HepG2 (cell line): ENCODE data around the gene SRCAP. TPM values are rescaled to one million over a fixed set of nuclear protein-coding genes. Genes with fewer than 3 reads are reported as not detected.

ENCODE experiments used
- ATAC-seq: fragments of 200-7000 bp; cut with Tn5 transposase; 3 replicates; pipeline ENCODE4 v1.9.1; 2020; ENCODE audit warnings: mild to moderate bottlenecking, moderate library complexity
- BruUV-seq: library from RNA; stranded (reverse); fragments of 400-500 nt; replicated peaks from 2 replicates; lab custom pipeline; 2021; lab: Mats Ljungman, UMichigan
- CTCF ChIA-PET: fragments of 300-600 bp; formaldehyde crosslinking; extraction: SDS; loops from one replicate; lab custom pipeline; 2021; ENCODE audit warnings: low total read pairs, inconsistent platforms, low intra/inter-chr PET ratio; lab: Yijun Ruan, JAX
- POLR2A ChIA-PET: fragments of 350-600 bp; sonication (Branson Sonifier 250); formaldehyde crosslinking; loops from one replicate; lab custom pipeline; 2020; ENCODE audit warnings: antibody characterized with exemption, inconsistent platforms; lab: Yijun Ruan, JAX
- DNase-seq: peaks from one replicate; pipeline ENCODE4 v3.0.0-alpha.2; 2015; ENCODE audit warnings: low spot score
- FAIRE-seq: peaks from 3 replicates; lab custom pipeline; 2011; peaks lifted over from hg19 to GRCh38; lab: Jason Lieb, UNC
- H2AFZ ChIP-seq: one replicate; pipeline ENCODE4 v1.6.1; 2011; ENCODE audit warnings: low read length, inconsistent platforms
- H3K27ac ChIP-seq: fragments of 300-600 bp; 3 replicates; pipeline ENCODE4 v1.8.0; 2011; ENCODE audit warnings: mixed run types, mild to moderate bottlenecking, mixed read lengths, low read length, inconsistent platforms; ENCODE audit not compliant: insufficient read depth; ENCODE audit errors: extremely low read length
- H3K27me3 ChIP-seq, 2 experiments: fragments of 200-600 bp in 1 of 2; 2 replicates in 1 of 2; 3 replicates in 1 of 2; pipeline versions ENCODE4 v1.6.0 to v1.8.0; 2011; ENCODE audit warnings: low read length in 2 of 2, mild to moderate bottlenecking in 2 of 2, moderate library complexity in 2 of 2, inconsistent platforms in 1 of 2; ENCODE audit not compliant: insufficient read depth in 2 of 2, control insufficient read depth in 1 of 2
- H3K36me3 ChIP-seq, 2 experiments: fragments of 200-600 bp in 1 of 2; replicated peaks in 1 of 2; 2 replicates in 1 of 2; 3 replicates in 1 of 2; pipeline versions ENCODE4 v1.5.1 to v1.8.0; 2011; ENCODE audit warnings: low read length in 2 of 2, inconsistent platforms in 1 of 2; ENCODE audit not compliant: insufficient read depth in 2 of 2, control insufficient read depth in 1 of 2
- H3K4me1 ChIP-seq: 2 replicates; pipeline ENCODE4 v1.5.1; 2012; ENCODE audit warnings: low read length, inconsistent platforms; ENCODE audit not compliant: insufficient read depth
- H3K4me2 ChIP-seq: 2 replicates; pipeline ENCODE4 v1.6.0; 2011; ENCODE audit warnings: low read depth, low read length, inconsistent platforms
- H3K4me3 ChIP-seq, 3 experiments: fragments of 200-600 bp in 1 of 3; sonication (generic), shearing (Covaris generic) in 1 of 3; replicated peaks in 1 of 3; 2 replicates each; pipeline ENCODE4 v1.5.1; 2011 to 2016; ENCODE audit warnings: low read length in 3 of 3, inconsistent platforms in 2 of 3, low read depth in 2 of 3, mild to moderate bottlenecking in 2 of 3, control low read depth in 1 of 3, mixed read lengths in 1 of 3; ENCODE audit not compliant: insufficient read depth in 1 of 3
- H3K79me2 ChIP-seq: one replicate; pipeline ENCODE4 v1.6.1; 2011; ENCODE audit warnings: low read length, inconsistent platforms; ENCODE audit not compliant: insufficient read depth
- H3K9ac ChIP-seq: 2 replicates; pipeline ENCODE4 v1.6.0; 2011; ENCODE audit warnings: mild to moderate bottlenecking, low read depth, low read length, inconsistent platforms; ENCODE audit not compliant: insufficient read depth
- H3K9me3 ChIP-seq: 2 replicates; pipeline ENCODE4 v1.5.1; 2012; ENCODE audit warnings: mild to moderate bottlenecking, low read length
- H4K20me1 ChIP-seq: 2 replicates; pipeline ENCODE4 v1.6.0; 2011; ENCODE audit warnings: inconsistent platforms, mild to moderate bottlenecking, low read length, moderate library complexity; ENCODE audit not compliant: insufficient read depth
- ATF1 ChIP-seq: IDR thresholded peaks from 2 replicates; pipeline ENCODE4 v1.6.1; 2016; ENCODE audit warnings: mild to moderate bottlenecking, control low read depth
- ATF4 ChIP-seq, 2 experiments: fragments of 450-650 bp in 1 of 2; sonication (generic) in 1 of 2; formaldehyde crosslinking; IDR thresholded peaks; 2 replicates each; pipeline versions ENCODE4 v1.5.0 to v1.8.0; 2020 to 2022; ENCODE audit warnings: mild to moderate bottlenecking in 1 of 2, missing genetic modification reagents in 1 of 2
- FOXM1 ChIP-seq: sonication (generic); formaldehyde crosslinking; IDR thresholded peaks from 2 replicates; pipeline ENCODE4 v1.5.0; 2020; ENCODE audit warnings: missing genetic modification reagents
- HIVEP1 ChIP-seq: sonication (generic); formaldehyde crosslinking; IDR thresholded peaks from 2 replicates; pipeline ENCODE4 v1.4.0; 2020; ENCODE audit warnings: mild to moderate bottlenecking, missing genetic modification reagents
- HOXD1 ChIP-seq: sonication (generic); formaldehyde crosslinking; IDR thresholded peaks from 2 replicates; pipeline ENCODE4 v1.5.0; 2020; ENCODE audit warnings: missing genetic modification reagents
- KAT7 ChIP-seq: IDR thresholded peaks from 2 replicates; pipeline ENCODE4 v1.6.1; 2018; ENCODE audit warnings: borderline replicate concordance, missing compliant biosample characterization
- NR1H2 ChIP-seq: sonication (generic); formaldehyde crosslinking; IDR thresholded peaks from 2 replicates; pipeline ENCODE4 v1.8.1; 2022; ENCODE audit warnings: low read depth, missing genetic modification reagents, borderline replicate concordance
- POLR2G ChIP-seq: fragments of 200-400 bp; formaldehyde crosslinking; IDR thresholded peaks from 2 replicates; pipeline ENCODE4 v1.6.1; 2018; ENCODE audit warnings: mild to moderate bottlenecking, low read depth, low read length, moderate library complexity
- RBM22 ChIP-seq: fragments of 200-400 bp; formaldehyde crosslinking; optimal IDR thresholded peaks from 2 replicates; pipeline ENCODE3; 2017; ENCODE audit warnings: mild to moderate bottlenecking, low read length, moderate library complexity
- RELA ChIP-seq: sonication (generic); formaldehyde crosslinking; IDR thresholded peaks from 2 replicates; pipeline ENCODE4 v1.4.0; 2020; ENCODE audit warnings: missing genetic modification reagents
- SCMH1 ChIP-seq: sonication (generic); formaldehyde crosslinking; IDR thresholded peaks from 2 replicates; pipeline ENCODE4 v1.9.0; 2021; ENCODE audit warnings: missing genetic modification reagents, mild to moderate bottlenecking, borderline replicate concordance
- TBX2 ChIP-seq: sonication (generic); formaldehyde crosslinking; IDR thresholded peaks from 2 replicates; pipeline ENCODE4 v1.5.0; 2020; ENCODE audit warnings: missing genetic modification reagents, mild to moderate bottlenecking, borderline replicate concordance
- ZC3H13 ChIP-seq: sonication (generic); formaldehyde crosslinking; IDR thresholded peaks from 2 replicates; pipeline ENCODE4 v1.8.1; 2023; ENCODE audit warnings: mild to moderate bottlenecking, missing genetic modification reagents, moderate library complexity
- ZFX ChIP-seq: sonication (generic); formaldehyde crosslinking; IDR thresholded peaks from 2 replicates; pipeline ENCODE4 v1.4.0; 2020; ENCODE audit warnings: mild to moderate bottlenecking, low read depth, missing genetic modification reagents, moderate library complexity
- ZFYVE20 ChIP-seq: sonication (generic); formaldehyde crosslinking; IDR thresholded peaks from 2 replicates; pipeline ENCODE4 v1.8.0; 2023; ENCODE audit warnings: low read depth, mild to moderate bottlenecking, moderate library complexity, missing genetic modification reagents, borderline replicate concordance
- ZMYM3 ChIP-seq: sonication (generic); formaldehyde crosslinking; IDR thresholded peaks from 2 replicates; pipeline ENCODE4 v1.5.1; 2020; ENCODE audit warnings: mild to moderate bottlenecking, missing genetic modification reagents
- ZNF460 ChIP-seq: sonication (generic); formaldehyde crosslinking; IDR thresholded peaks from 2 replicates; pipeline ENCODE4 v1.5.1; 2020; ENCODE audit warnings: missing genetic modification reagents, mild to moderate bottlenecking, borderline replicate concordance
- ZNF501 ChIP-seq: sonication (generic); formaldehyde crosslinking; IDR thresholded peaks from 2 replicates; pipeline ENCODE4 v1.5.1; 2020; ENCODE audit warnings: mild to moderate bottlenecking, moderate library complexity, missing genetic modification reagents
- ZNF746 ChIP-seq: sonication (generic); formaldehyde crosslinking; IDR thresholded peaks from 2 replicates; pipeline ENCODE4 v1.8.0; 2022; ENCODE audit warnings: mild to moderate bottlenecking, missing genetic modification reagents
- ZNF883 ChIP-seq: sonication (generic); formaldehyde crosslinking; IDR thresholded peaks from 2 replicates; pipeline ENCODE4 v1.5.1; 2020; ENCODE audit warnings: mild to moderate bottlenecking, missing genetic modification reagents; ENCODE audit errors: not compliant biosample characterization
- WGBS: methylation state at CpG from one replicate; pipeline ENCODE4 v1.1.6; 2017; ENCODE audit warnings: low lambda C conversion rate; 5-methylcytosine and 5-hydroxymethylcytosine counted together
- in situ Hi-C: cut with HindIII; loops from 2 replicates; pipeline ENCODE4 v1.10.0; 2017; ENCODE audit warnings: low pct_unique_long_range_greater_than_20kb; ENCODE audit not compliant: extremely low pct_ligation_motif_present
- intact Hi-C: fragments of 100-400 bp; cut with micrococcal nuclease; formaldehyde crosslinking; loops from one replicate; pipeline ENCODE4 v1.10.0; 2022; ENCODE audit not compliant: unreplicated experiment
- polyA plus RNA-seq, 8 experiments: library from polyadenylated mRNA; depleted of rRNA in 3 of 8; stranded (reverse) in 7 of 8; unstranded in 1 of 8; fragments of >200 nt; fragmentation: Illumina TruSeq in 4 of 8; extraction: Trizol in 4 of 8; gene quantifications; 2 replicates each; pipeline versions ENCODE4 v1.2.1 to v1.2.3, GENCODE V29; 2011 to 2016; ENCODE audit warnings: low read depth in 4 of 8, missing spikeins in 1 of 8, mixed read lengths in 1 of 8; ENCODE audit not compliant: insufficient read depth in 1 of 8
- total RNA-seq, 5 experiments: library from RNA; depleted of rRNA; stranded (reverse); fragments of >200 nt; fragmentation: Illumina TruSeq; extraction: Trizol; gene quantifications; 2 replicates each; pipeline ENCODE4 v1.2.3, GENCODE V29; 2016; ENCODE audit warnings: low read depth in 1 of 5

The SRCAP gene
- total and polyA plus RNA-seq, 2 of the 13 experiments (the other 11 are each of a cell fraction or from before 2014, with no cell fraction given) = 4.9 to 9.0 TPM

- BruUV-seq = no TSS peak
- no peak overlapping the region for H3K27ac ChIP-seq
- H4K20me1 ChIP-seq = no peaks in the 10 kb centered on the region; the same call in 1 of the 2 replicates
- peaks cover 10% of the 10 kb centered on the region for H3K79me2 ChIP-seq
- ChIA-PET POLR2A (interaction anchor here (1.2 kb wide), 1 partner anchor 32 kb away, joined by 5 read pairs; the partner anchor contains the start of gene PHKG2), CTCF (no interaction called here)
- peaks cover 18 to 27% of the 10 kb centered on the region in 2 experiments for H3K36me3 ChIP-seq
- 0 out of 2 replicates have a peak, but pooled peaks have one; percentile 25 for TF ChIP-seq NR1H2
- 0 out of 2 replicates have a peak, but pooled peaks have one; percentile 3 for TF ChIP-seq TBX2 (CRISPR knock-in tag)
- TF ChIP-seq ATF1 (CRISPR knock-in tag) = no peak
- peak; percentile 47 for TF ChIP-seq RBM22
- peak; percentile 11 for TF ChIP-seq ZNF883 (CRISPR knock-in tag)
- TF ChIP-seq HIVEP1 (CRISPR knock-in tag) = no peak
- TF ChIP-seq POLR2G = peak; percentile 57
- no peaks in the 10 kb centered on the region; a peak in 1 of 5 replicates for H3K27me3 ChIP-seq
- no peak overlapping the region for H2AFZ ChIP-seq
- DNase-seq = no peak
- no peak overlapping the region for H3K4me2 ChIP-seq
- H3K9me3 ChIP-seq = no peaks in the 10 kb centered on the region
- H3K4me1 ChIP-seq = peaks cover 33% of the 10 kb centered on the region
- FAIRE-seq = no peak
- in situ Hi-C loops (no loop called here), intact Hi-C loops (loop anchor here (5.0 kb wide), 1 partner anchor 33 kb away; no protein-coding TSS in a partner anchor)
- ATAC-seq = no peak
- no peak overlapping the region for H3K9ac ChIP-seq
- over 99% methylated on average over 6 of the region's 6 CpGs for WGBS
- no peak overlapping the region for H3K4me3 ChIP-seq
These were observed 80.6 kb downstream of the SRCAP start for GRCh38 chr16:30779596-30779995.

GRCh38 chr16:30780021-30780420, 81.0 kb downstream of the SRCAP start:
- Histone ChIP-seq H3K27me3 (no peaks in the 10 kb centered on the region; a peak in 1 of 5 replicates), H3K9me3 (no peaks in the 10 kb centered on the region), H3K36me3 (peaks cover 19 to 25% of the 10 kb centered on the region in 2 experiments), H4K20me1 (no peaks in the 10 kb centered on the region; the same call in 1 of the 2 replicates), H3K4me2 (no peak overlapping the region), H3K4me3 (no peak overlapping the region), H3K9ac (no peak overlapping the region), H3K27ac (peak overlapping the region; percentile 11), H3K4me1 (peaks cover 32% of the 10 kb centered on the region), H3K79me2 (peaks cover 13% of the 10 kb centered on the region), H2AFZ (no peak overlapping the region)
- ChIA-PET CTCF (no interaction called here), POLR2A (interaction anchor here (0.8 to 4.2 kb wide), 4 partner anchors 26 to 95 kb away, joined by 3 to 30 read pairs (median 4); partner anchors contain the start of gene PHKG2)
- DNase-seq = no peak
- 86% methylated on average over 3 of the region's 3 CpGs for WGBS
- in situ Hi-C loops (no loop called here), intact Hi-C loops (no loop called here)
- FAIRE-seq = no peak
- no peak for ATAC-seq
- no TSS peak for BruUV-seq
- TF ChIP-seq FOXM1 (no peak), ZFYVE20 (CRISPR knock-in tag) (no peak), ATF4 (CRISPR knock-in tag; IDR thresholded peaks at IDR 0.05) (no peak), ZNF501 (CRISPR knock-in tag) (peak; percentile 55; the same call in 1 of the 2 replicates), RELA (CRISPR knock-in tag) (no peak), RBM22 (peak; percentile 52), HOXD1 (no peak), ZNF460 (no peak), SCMH1 (no peak), ZNF746 (CRISPR knock-in tag) (no peak), KAT7 (CRISPR knock-in tag) (0 out of 2 replicates have a peak, but pooled peaks have one; percentile 4), ZMYM3 (CRISPR knock-in tag) (no peak), ZC3H13 (CRISPR knock-in tag) (peak; percentile 86), ZFX (CRISPR knock-in tag) (no peak)
